ENCODE results near the gene PTPRN2. TPM values are rescaled to one million over a fixed set of nuclear protein-coding genes. Genes with fewer than 3 reads are reported as not detected.

PTPRN2 gene
- total and polyA plus RNA-seq, 2 of the 8 experiments (the other 6 are each of a cell fraction or from before 2014, with no cell fraction given), result 2.6 to 4.5 TPM

GRCh38 chr7:157990881-157991250, 596.8 kb downstream of the PTPRN2 start:
- H3K4me2 ChIP-seq (ENCODE audit: insufficient read depth in 1 of 2, low read depth in 2 of 2, low read length in 2 of 2), result no peak overlapping the region
- H3K18ac ChIP-seq (ENCODE audit: extremely low read depth, low read length), result no peak overlapping the region
- H3K56ac ChIP-seq (replicated peaks; ENCODE audit: insufficient read length, low read depth, low read length), result no peak overlapping the region
- ChIA-PET POLR2A (ENCODE audit: partially characterized antibody) (interaction anchor here (1.2 kb wide), 1 partner anchor 21 kb away, joined by 3 read pairs; no protein-coding TSS in a partner anchor), CTCF (ENCODE audit: partially characterized antibody) (no interaction called here)
- H2AFZ ChIP-seq (ENCODE audit: low read length), result no peak overlapping the region
- H3K4ac ChIP-seq (replicated peaks; ENCODE audit: insufficient read length, low read depth, low read length), result no peak overlapping the region
- no peaks in the 10 kb centered on the region for H3K79me2 ChIP-seq (ENCODE audit: control insufficient read depth in 1 of 2, insufficient read depth in 2 of 2, low read length in 2 of 2)
- no peak overlapping the region for H4K5ac ChIP-seq (ENCODE audit: insufficient read length, low read depth, low read length)
- no peak overlapping the region for H4K91ac ChIP-seq (replicated peaks; ENCODE audit: insufficient read length, low read length)
- H2BK120ac ChIP-seq (replicated peaks; ENCODE audit: low read depth, low read length), result no peak overlapping the region
- FAIRE-seq, result no peak
- H3K23me2 ChIP-seq (ENCODE audit: low read depth, low read length), result no peaks in the 10 kb centered on the region
- peaks cover 0 to 3% (median 0%) of the 10 kb centered on the region in 4 experiments; a peak in 1 of 7 replicates for H3K4me1 ChIP-seq (replicated peaks in 1 of 4; ENCODE audit: control insufficient read depth in 3 of 4, insufficient read depth in 4 of 4, low read length in 3 of 4)
- H3K9ac ChIP-seq (replicated peaks in 1 of 4; ENCODE audit: extremely low read depth in 1 of 4, low read depth in 3 of 4, low read length in 3 of 4), result no peak overlapping the region; a peak in 2 of 7 replicates
- no peaks in the 10 kb centered on the region for H4K20me1 ChIP-seq (replicated peaks in 1 of 2; ENCODE audit: control insufficient read depth in 1 of 2, insufficient read depth in 2 of 2, low read length in 2 of 2)
- 78% methylated on average over 9 of the region's 9 CpGs; no CpG with 5 or more reads in 1 of the 2 experiments for WGBS, 2 experiments (ENCODE audit: extremely low coverage in 1 of 2, insufficient coverage in 1 of 2, insufficient read length in 1 of 2, insufficient replicate concordance in 2 of 2, low coverage in 1 of 2, low lambda C conversion rate in 2 of 2, missing lambda C conversion rate in 1 of 2)
- no peak overlapping the region for H2AK5ac ChIP-seq (ENCODE audit: low read depth, low read length)
- no peak overlapping the region for H2BK5ac ChIP-seq (ENCODE audit: low read depth, low read length)
- no peak overlapping the region for H3K4me3 ChIP-seq (ENCODE audit: extremely low read depth in 1 of 4, insufficient read depth in 2 of 4, low read depth in 3 of 4, low read length in 4 of 4)
- no peak overlapping the region for H3K27ac ChIP-seq (ENCODE audit: low read depth, low read length)
- H3K14ac ChIP-seq (ENCODE audit: insufficient read length), result no peak overlapping the region
- no peak overlapping the region for H3K23ac ChIP-seq (ENCODE audit: insufficient read length)
- no peaks in the 10 kb centered on the region; a peak in 2 of 7 replicates for H3K27me3 ChIP-seq (replicated peaks in 1 of 4; ENCODE audit: control insufficient read depth in 3 of 4, extremely low read depth in 1 of 4, insufficient read depth in 3 of 4, low read length in 3 of 4)
- H2BK20ac ChIP-seq (ENCODE audit: low read length), result no peak overlapping the region; the same call in 1 of the 2 replicates
- peak overlapping the region; percentile 1; the same call in 1 of the 2 replicates for H2BK12ac ChIP-seq (ENCODE audit: low read depth, low read length)
- H3K79me1 ChIP-seq (ENCODE audit: low read depth, low read length), result no peaks in the 10 kb centered on the region
- H3K9me3 ChIP-seq (ENCODE audit: insufficient read depth in 2 of 2, low read depth in 1 of 2, low read length in 1 of 2), result 0 out of 4 replicates have a peak, but pooled peaks cover 0 to 2% of the 10 kb centered on the region in 2 experiments
- no peak overlapping the region; the same call in 1 of the 2 replicates for H4K8ac ChIP-seq (ENCODE audit: extremely low read depth, insufficient read depth, low read length)
- no peak overlapping the region for H2BK15ac ChIP-seq (ENCODE audit: low read length)
- H3K36me3 ChIP-seq (ENCODE audit: control insufficient read depth in 2 of 4, insufficient read depth in 4 of 4, low read length in 3 of 4), result no peaks in the 10 kb centered on the region
- no peak for DNase-seq (ENCODE audit: low read depth in 1 of 2, low spot score in 2 of 2)
- TF ChIP-seq EGR1 (IDR thresholded peaks at IDR 0.05; ENCODE audit: borderline replicate concordance, low read depth, low read length) (no peak), SUZ12 (IDR thresholded peaks at IDR 0.05; ENCODE audit: low read length) (no peak), CHD1 (IDR thresholded peaks at IDR 0.05; ENCODE audit: low read depth, low read length) (no peak)

Data from H1 (cell line).